Liver (tissue), 9 donors: ENCODE results near the gene IL21R. TPM values are rescaled to one million over a fixed set of nuclear protein-coding genes. Genes with fewer than 3 reads are reported as not detected.

Experiments
- DNase-seq: peaks from one replicate; pipeline ENCODE4 v3.0.0-alpha.2; 2017; ENCODE audit warnings: low spot score
- H3K27ac ChIP-seq, 2 donors: one replicate each; pipeline ENCODE4 v1.7.0; 2013; ENCODE audit warnings: inconsistent platforms in 2 of 2, low read length in 2 of 2, control low read depth in 1 of 2, low read depth in 1 of 2, mild to moderate bottlenecking in 1 of 2
- H3K27me3 ChIP-seq, 4 donors: one replicate each; pipeline versions ENCODE4 v1.6.1 to v1.7.0; 2013; ENCODE audit warnings: low read length in 3 of 4, inconsistent platforms in 1 of 4, mild to moderate bottlenecking in 1 of 4, moderate library complexity in 1 of 4; ENCODE audit not compliant: control insufficient read depth in 4 of 4, insufficient read depth in 4 of 4
- H3K36me3 ChIP-seq, 4 donors: one replicate each; pipeline versions ENCODE4 v1.6.1 to v1.7.0; 2013; ENCODE audit warnings: low read length in 3 of 4, mild to moderate bottlenecking in 3 of 4, low read depth in 1 of 4, moderate library complexity in 1 of 4; ENCODE audit not compliant: control insufficient read depth in 4 of 4, insufficient read depth in 3 of 4
- H3K4me1 ChIP-seq, 4 donors: one replicate each; pipeline versions ENCODE4 v1.6.1 to v1.7.0; 2013; ENCODE audit warnings: low read length in 3 of 4, mild to moderate bottlenecking in 3 of 4, moderate library complexity in 1 of 4; ENCODE audit not compliant: control insufficient read depth in 4 of 4, insufficient read depth in 4 of 4
- H3K4me3 ChIP-seq, 3 donors: one replicate each; pipeline versions ENCODE4 v1.6.1 to v1.7.0; 2013; ENCODE audit warnings: low read length in 3 of 3, control low read depth in 1 of 3, low read depth in 1 of 3, mild to moderate bottlenecking in 1 of 3
- H3K9ac ChIP-seq, 2 donors: one replicate each; pipeline ENCODE4 v1.7.0; 2013; ENCODE audit warnings: low read length in 2 of 2, mild to moderate bottlenecking in 2 of 2, moderate library complexity in 2 of 2, control low read depth in 1 of 2, low read depth in 1 of 2
- H3K9me3 ChIP-seq, 4 donors: one replicate each; pipeline versions ENCODE4 v1.6.1 to v1.7.0; 2013; ENCODE audit warnings: low read length in 3 of 4; ENCODE audit not compliant: control insufficient read depth in 4 of 4
- EGR1 ChIP-seq, 2 donors: IDR thresholded peaks; 2 replicates each; pipeline ENCODE4 v1.6.1; 2016 to 2018; ENCODE audit warnings: antibody characterized with exemption in 2 of 2, low read depth in 2 of 2
- FOXA1 ChIP-seq: IDR thresholded peaks from 2 replicates; pipeline ENCODE4 v1.6.1; 2016; ENCODE audit warnings: antibody characterized with exemption
- GABPA ChIP-seq, 2 donors: IDR thresholded peaks in 1 of 2; conservative IDR thresholded peaks in 1 of 2; 2 replicates each; pipeline ENCODE4 v1.6.1; 2016; ENCODE audit warnings: antibody characterized with exemption in 2 of 2, mild to moderate bottlenecking in 1 of 2, moderate library complexity in 1 of 2
- HNF4A ChIP-seq, 2 donors: conservative IDR thresholded peaks; 2 replicates each; pipeline ENCODE4 v1.6.1; 2016; ENCODE audit warnings: antibody characterized with exemption in 2 of 2, mild to moderate bottlenecking in 2 of 2
- JUND ChIP-seq, 2 donors: IDR thresholded peaks; 2 replicates each; pipeline ENCODE4 v1.6.1; 2016; ENCODE audit warnings: antibody characterized with exemption in 2 of 2
- NR2F2 ChIP-seq: IDR thresholded peaks from 2 replicates; pipeline ENCODE4 v1.6.1; 2016; ENCODE audit warnings: antibody characterized with exemption
- RAD21 ChIP-seq, 2 donors: IDR thresholded peaks; 2 replicates each; pipeline ENCODE4 v1.6.1; 2016; ENCODE audit warnings: antibody characterized with exemption in 2 of 2, mild to moderate bottlenecking in 2 of 2
- RXRA ChIP-seq, 2 donors: IDR thresholded peaks; 2 replicates each; pipeline ENCODE4 v1.6.1; 2017 to 2018; ENCODE audit warnings: antibody characterized with exemption in 2 of 2, mild to moderate bottlenecking in 1 of 2
- TAF1 ChIP-seq: conservative IDR thresholded peaks from 2 replicates; pipeline ENCODE4 v1.6.1; 2016; ENCODE audit warnings: antibody characterized with exemption, mild to moderate bottlenecking
- YY1 ChIP-seq: IDR thresholded peaks from 2 replicates; pipeline ENCODE4 v1.6.1; 2016; ENCODE audit warnings: antibody characterized with exemption, mild to moderate bottlenecking
- WGBS: extraction: QIAGEN DNeasy Blood & Tissue Kit; methylation state at CpG from one replicate; pipeline ENCODE4 v1.1.7; 2013; 5-methylcytosine and 5-hydroxymethylcytosine counted together
- polyA plus RNA-seq, 2 donors: library from polyadenylated mRNA; stranded (reverse) in 1 of 2; unstranded in 1 of 2; fragments of 200-250 nt in 1 of 2; fragments of >200 nt in 1 of 2; fragmentation: Nextera tagmentation in 1 of 2; extraction: Ambion mirVana in 1 of 2; gene quantifications; one replicate each; pipeline versions ENCODE4 v1.2.1 to v1.2.3, GENCODE V29; 2013 to 2015
- total RNA-seq, 2 donors: library from RNA; depleted of rRNA; stranded (reverse); fragments of >200 nt; gene quantifications; one replicate each; pipeline ENCODE4 v1.2.3, GENCODE V29; 2014
- TF ChIP-seq, protein P1 (sequence below): fragments of 150-350 bp; IDR thresholded peaks from 2 replicates; pipeline ENCODE4 v1.5.1; 2017; ENCODE audit warnings: improper control_type of control experiment, low read depth, low read length; ENCODE audit not compliant: missing input control
- TF ChIP-seq, protein P2 (sequence below): IDR thresholded peaks from 2 replicates; pipeline ENCODE4 v1.6.1; 2016; ENCODE audit warnings: antibody characterized with exemption
- donor health status: healthy.
- donor health status: healthy.
- donor health status: healthy.
- donor health status: healthy.
- donor health status: healthy.

IL21R gene
- total and polyA plus RNA-seq, 4 donors: 0.19 to 0.84 (median 0.39) TPM

DNA sequence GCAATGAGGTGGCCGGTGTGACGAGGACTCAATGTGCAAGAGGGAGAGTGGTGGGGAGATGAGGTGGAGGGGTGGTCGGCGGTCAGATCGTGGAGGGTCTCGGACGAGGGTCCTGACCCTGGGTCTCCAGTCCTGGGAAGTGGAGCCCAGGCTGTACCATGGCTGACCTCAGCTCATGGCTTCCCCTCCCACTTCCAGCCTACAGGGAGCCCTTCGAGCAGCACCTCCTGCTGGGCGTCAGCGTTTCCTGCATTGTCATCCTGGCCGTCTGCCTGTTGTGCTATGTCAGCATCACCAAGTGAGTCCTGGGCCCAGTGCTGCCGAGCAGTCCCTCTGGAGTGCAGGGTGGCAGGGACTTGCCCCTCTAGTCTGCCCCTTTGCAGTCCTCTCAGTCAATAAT, 46.4 kb upstream of the IL21R start:
- WGBS: 78% methylated on average over 12 of the region's 12 CpGs
- Histone ChIP-seq H3K36me3 (peaks cover 26 to 84% (median 75%) of the 10 kb centered on the region in 4 donors), H3K4me1 (no peaks in the 10 kb centered on the region), H3K9me3 (no peaks in the 10 kb centered on the region), H3K27me3 (no peaks in the 10 kb centered on the region), H3K4me3 (no peak overlapping the region), H3K9ac (no peak overlapping the region), H3K27ac (no peak overlapping the region)
- no peak for TF ChIP-seq RXRA (IDR thresholded peaks at IDR 0.05)
- TF ChIP-seq RAD21 (IDR thresholded peaks at IDR 0.05): peak; percentile 35 to 74
- TF ChIP-seq, protein P1, sequence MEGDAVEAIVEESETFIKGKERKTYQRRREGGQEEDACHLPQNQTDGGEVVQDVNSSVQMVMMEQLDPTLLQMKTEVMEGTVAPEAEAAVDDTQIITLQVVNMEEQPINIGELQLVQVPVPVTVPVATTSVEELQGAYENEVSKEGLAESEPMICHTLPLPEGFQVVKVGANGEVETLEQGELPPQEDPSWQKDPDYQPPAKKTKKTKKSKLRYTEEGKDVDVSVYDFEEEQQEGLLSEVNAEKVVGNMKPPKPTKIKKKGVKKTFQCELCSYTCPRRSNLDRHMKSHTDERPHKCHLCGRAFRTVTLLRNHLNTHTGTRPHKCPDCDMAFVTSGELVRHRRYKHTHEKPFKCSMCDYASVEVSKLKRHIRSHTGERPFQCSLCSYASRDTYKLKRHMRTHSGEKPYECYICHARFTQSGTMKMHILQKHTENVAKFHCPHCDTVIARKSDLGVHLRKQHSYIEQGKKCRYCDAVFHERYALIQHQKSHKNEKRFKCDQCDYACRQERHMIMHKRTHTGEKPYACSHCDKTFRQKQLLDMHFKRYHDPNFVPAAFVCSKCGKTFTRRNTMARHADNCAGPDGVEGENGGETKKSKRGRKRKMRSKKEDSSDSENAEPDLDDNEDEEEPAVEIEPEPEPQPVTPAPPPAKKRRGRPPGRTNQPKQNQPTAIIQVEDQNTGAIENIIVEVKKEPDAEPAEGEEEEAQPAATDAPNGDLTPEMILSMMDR: peak; percentile 25
- no peak for DNase-seq

DNA sequence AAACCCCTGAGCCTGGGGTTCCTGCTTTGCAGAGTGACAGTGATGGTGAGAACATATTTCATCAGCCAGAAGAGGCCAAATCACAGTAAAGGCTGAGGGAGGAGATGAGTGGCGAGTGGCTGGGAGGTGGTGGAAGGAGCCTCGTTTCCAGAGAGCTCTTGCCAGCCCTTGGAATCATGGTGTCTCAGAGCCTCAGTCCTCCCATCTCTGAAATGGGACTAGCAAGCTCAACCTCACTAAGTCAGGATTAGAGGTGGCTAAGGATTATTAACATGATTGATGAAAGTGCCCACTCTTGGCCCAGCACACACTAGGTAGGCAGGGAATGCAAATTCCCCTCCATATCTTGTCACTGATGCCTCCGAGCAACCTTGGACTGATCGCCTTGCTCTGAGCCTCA, 45.2 kb upstream of the IL21R start:
- TF ChIP-seq, protein P2, sequence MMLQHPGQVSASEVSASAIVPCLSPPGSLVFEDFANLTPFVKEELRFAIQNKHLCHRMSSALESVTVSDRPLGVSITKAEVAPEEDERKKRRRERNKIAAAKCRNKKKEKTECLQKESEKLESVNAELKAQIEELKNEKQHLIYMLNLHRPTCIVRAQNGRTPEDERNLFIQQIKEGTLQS: no peak
- TF ChIP-seq GABPA (IDR thresholded peaks at IDR 0.05 in 1 of 2, conservative IDR thresholded peaks at IDR 0.05 in 1 of 2): no peak
- no peak for TF ChIP-seq RXRA (IDR thresholded peaks at IDR 0.05)
- H3K9ac ChIP-seq: no peak overlapping the region
- no peaks in the 10 kb centered on the region for H3K9me3 ChIP-seq
- DNase-seq: no peak
- 96% methylated on average over 4 of the region's 4 CpGs for WGBS
- H3K4me1 ChIP-seq: peaks cover 0 to under 1% (median 0%) of the 10 kb centered on the region in 4 donors
- no peak overlapping the region for H3K27ac ChIP-seq
- H3K36me3 ChIP-seq: peaks cover 25 to 80% (median 71%) of the 10 kb centered on the region in 4 donors
- H3K27me3 ChIP-seq: no peaks in the 10 kb centered on the region
- H3K4me3 ChIP-seq: no peak overlapping the region

DNA sequence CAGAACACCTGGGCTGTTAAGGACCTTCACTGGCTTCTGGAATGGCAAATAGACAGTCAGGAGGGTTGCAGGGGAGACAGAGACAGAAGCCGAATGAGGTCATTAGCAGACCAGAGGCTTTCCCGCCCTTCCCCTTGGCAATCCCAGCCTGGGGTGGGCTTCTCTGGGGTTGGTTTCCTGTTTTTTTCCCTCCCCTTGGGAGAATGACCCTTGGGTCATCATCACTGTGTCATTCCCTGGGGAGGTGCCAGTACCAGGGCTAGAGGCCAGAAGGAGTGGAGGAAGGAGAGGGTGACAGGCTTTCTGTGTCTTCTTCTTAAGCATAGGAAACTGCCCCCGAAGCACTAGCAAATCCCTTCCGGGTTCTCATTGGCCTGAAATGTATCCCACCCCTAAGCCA, 42.9 kb upstream of the IL21R start:
- WGBS: 78% methylated on average over 4 of the region's 4 CpGs
- H3K9me3 ChIP-seq: no peaks in the 10 kb centered on the region
- no peak for TF ChIP-seq FOXA1
- TF ChIP-seq NR2F2: peak; percentile 31
- H3K27ac ChIP-seq: peak overlapping the region in 1 of 2 donors; percentile 12
- no peaks in the 10 kb centered on the region for H3K27me3 ChIP-seq
- no peak overlapping the region for H3K9ac ChIP-seq
- H3K36me3 ChIP-seq: peaks cover 20 to 73% (median 65%) of the 10 kb centered on the region in 4 donors
- DNase-seq: no peak
- no peak overlapping the region for H3K4me3 ChIP-seq
- peaks cover 8 to 22% (median 15%) of the 10 kb centered on the region in 4 donors for H3K4me1 ChIP-seq

DNA sequence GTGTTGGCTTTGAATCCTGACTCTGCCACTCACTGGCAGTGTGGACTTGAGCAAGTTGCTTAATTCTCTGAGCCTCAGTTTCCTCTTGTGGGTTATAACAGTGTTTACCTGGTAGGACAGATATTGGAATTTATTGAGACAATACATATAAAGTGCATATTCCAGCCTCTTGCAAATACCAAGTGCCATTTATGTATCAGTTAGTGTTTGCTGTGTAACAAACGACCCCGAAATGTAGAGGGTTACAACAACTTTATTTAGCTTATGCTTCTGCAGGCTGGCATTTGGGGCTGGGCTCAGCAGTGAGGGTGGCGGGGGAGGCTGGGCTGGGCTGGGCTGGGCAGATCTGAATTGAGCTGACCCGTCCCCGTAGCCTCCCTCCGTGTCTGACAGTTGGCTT, 42.4 kb upstream of the IL21R start:
- Histone ChIP-seq H3K9ac (no peak overlapping the region), H3K4me1 (peaks cover 10 to 26% (median 20%) of the 10 kb centered on the region in 4 donors), H3K27ac (peak overlapping the region in 1 of 2 donors; percentile 12), H3K9me3 (no peaks in the 10 kb centered on the region), H3K4me3 (no peak overlapping the region), H3K27me3 (no peaks in the 10 kb centered on the region), H3K36me3 (peaks cover 19 to 67% (median 60%) of the 10 kb centered on the region in 4 donors)
- 89% methylated on average over 6 of the region's 6 CpGs for WGBS
- no peak for DNase-seq
- TF ChIP-seq HNF4A (conservative IDR thresholded peaks at IDR 0.05) (no peak), YY1 (no peak), GABPA (IDR thresholded peaks at IDR 0.05 in 1 of 2, conservative IDR thresholded peaks at IDR 0.05 in 1 of 2) (no peak), RAD21 (IDR thresholded peaks at IDR 0.05) (no peak), EGR1 (IDR thresholded peaks at IDR 0.05; ENCODE audit: low read depth in 2 of 2) (no peak), FOXA1 (no peak), RXRA (IDR thresholded peaks at IDR 0.05) (no peak), JUND (IDR thresholded peaks at IDR 0.05) (no peak), TAF1 (no peak)
